ENCODE results near the gene ATP10A. TPM values are rescaled to one million over a fixed set of nuclear protein-coding genes. Genes with fewer than 3 reads are reported as not detected.

The ATP10A gene
- total and polyA plus RNA-seq, 9 of the 15 experiments (the other 6 are each of a cell fraction or from before 2014, with no cell fraction given): 0.09 TPM; not detected in 8

DNA sequence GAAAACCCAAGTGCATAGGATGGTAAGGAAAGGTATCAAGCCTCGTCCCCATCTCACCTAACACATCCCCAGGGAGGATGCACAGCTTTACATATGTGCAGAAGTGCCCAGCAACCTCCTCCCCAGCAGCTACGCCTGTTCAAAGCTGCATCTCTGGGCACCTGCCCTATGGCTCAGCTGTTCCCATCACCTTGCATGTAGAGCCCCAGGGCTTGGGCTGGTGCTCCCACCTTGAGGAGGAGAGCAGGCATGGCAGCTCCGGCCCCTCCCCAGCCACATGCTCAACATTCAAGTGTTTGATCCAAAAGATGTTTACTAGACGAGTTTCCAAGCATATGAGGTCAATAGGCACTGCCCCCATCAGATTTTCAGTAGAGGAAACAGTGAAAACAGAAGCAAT, 173.5 kb downstream of the ATP10A start:
- FAIRE-seq (no peak), DNase-seq (ENCODE audit: extremely low read depth in 1 of 4, low spot score in 3 of 4) (no peak), ATAC-seq (no peak)
- no peaks in the 10 kb centered on the region for H3K36me3 ChIP-seq (ENCODE audit: control insufficient read depth, insufficient read depth, low read length)
- no peak overlapping the region for H3K27ac ChIP-seq (ENCODE audit: extremely low read depth, low read depth, low read length)
- H3K9me1 ChIP-seq (ENCODE audit: control insufficient read depth, insufficient read depth, low read length): no peaks in the 10 kb centered on the region
- no peaks in the 10 kb centered on the region for H3K4me1 ChIP-seq (replicated peaks in 1 of 2; ENCODE audit: control insufficient read depth in 2 of 2, insufficient read depth in 2 of 2, low read length in 2 of 2)
- no peaks in the 10 kb centered on the region for H3K79me2 ChIP-seq (ENCODE audit: control insufficient read depth, insufficient read depth, low read length)
- POLR2A ChIA-PET: interaction anchor here (0.6 to 1.0 kb wide), 2 partner anchors 14 to 1844 kb away, joined by 3 read pairs; no protein-coding TSS in a partner anchor
- H3K4me2 ChIP-seq (ENCODE audit: insufficient read depth, low read length): no peak overlapping the region
- intact Hi-C loops (cut with micrococcal nuclease) (no loop called here), in situ Hi-C loops (cut with MboI) (no loop called here)
- no peaks in the 10 kb centered on the region for H4K20me1 ChIP-seq (replicated peaks; ENCODE audit: control insufficient read depth, insufficient read depth, low read length)
- no peak overlapping the region for H3K9ac ChIP-seq (ENCODE audit: insufficient read depth in 1 of 2, low read depth in 2 of 2, low read length in 2 of 2)
- no TSS peak for BruUV-seq (replicated peaks)
- H3K27me3 ChIP-seq (ENCODE audit: control insufficient read depth in 2 of 2, insufficient read depth in 2 of 2, low read length in 2 of 2): peaks cover 2 to 38% of the 10 kb centered on the region in 2 experiments; a peak in 2 of 5 replicates
- no peak overlapping the region for H2AFZ ChIP-seq (ENCODE audit: low read depth, low read length)
- 0% methylated on average over 3 of the region's 4 CpGs for WGBS (ENCODE audit: insufficient coverage, low coverage, missing lambda C conversion rate)
- CTCF ChIA-PET (ENCODE audit: low intra/inter-chr PET ratio): no interaction called here
- H3K9me3 ChIP-seq (replicated peaks; ENCODE audit: control insufficient read depth, insufficient read depth, low read depth, low read length): no peaks in the 10 kb centered on the region
- no peak overlapping the region for H3K4me3 ChIP-seq
- TF ChIP-seq ZFPM2 (CRISPR knock-in tag; IDR thresholded peaks at IDR 0.05): no peak
- TF ChIP-seq CSDE1 (IDR thresholded peaks at IDR 0.05): no peak
- no peak for TF ChIP-seq NCOA4 (IDR thresholded peaks at IDR 0.05; ENCODE audit: partially characterized antibody)
- no peak for TF ChIP-seq ZNF165 (CRISPR knock-in tag; IDR thresholded peaks at IDR 0.05; ENCODE audit: borderline replicate concordance)
- TF ChIP-seq FOXK2 (conservative IDR thresholded peaks at IDR 0.05 in 1 of 2, IDR thresholded peaks at IDR 0.05 in 1 of 2; ENCODE audit: low read depth in 2 of 2): no peak
- TF ChIP-seq, protein P1, sequence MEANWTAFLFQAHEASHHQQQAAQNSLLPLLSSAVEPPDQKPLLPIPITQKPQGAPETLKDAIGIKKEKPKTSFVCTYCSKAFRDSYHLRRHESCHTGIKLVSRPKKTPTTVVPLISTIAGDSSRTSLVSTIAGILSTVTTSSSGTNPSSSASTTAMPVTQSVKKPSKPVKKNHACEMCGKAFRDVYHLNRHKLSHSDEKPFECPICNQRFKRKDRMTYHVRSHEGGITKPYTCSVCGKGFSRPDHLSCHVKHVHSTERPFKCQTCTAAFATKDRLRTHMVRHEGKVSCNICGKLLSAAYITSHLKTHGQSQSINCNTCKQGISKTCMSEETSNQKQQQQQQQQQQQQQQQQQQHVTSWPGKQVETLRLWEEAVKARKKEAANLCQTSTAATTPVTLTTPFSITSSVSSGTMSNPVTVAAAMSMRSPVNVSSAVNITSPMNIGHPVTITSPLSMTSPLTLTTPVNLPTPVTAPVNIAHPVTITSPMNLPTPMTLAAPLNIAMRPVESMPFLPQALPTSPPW (CRISPR knock-in tag; IDR thresholded peaks at IDR 0.05): no peak
- TF ChIP-seq CHD7 (IDR thresholded peaks at IDR 0.05; ENCODE audit: low read depth, low read length): no peak
- TF ChIP-seq KDM5B (IDR thresholded peaks at IDR 0.05; ENCODE audit: insufficient replicate concordance, low read depth, low read length): no peak
- no peak for TF ChIP-seq ZNF184 (CRISPR knock-in tag; IDR thresholded peaks at IDR 0.05)
- no peak for TF ChIP-seq SMARCE1 (IDR thresholded peaks at IDR 0.05)
- no peak for TF ChIP-seq ZNF311 (CRISPR knock-in tag; IDR thresholded peaks at IDR 0.05)
- no peak for TF ChIP-seq HMG20B (CRISPR knock-in tag; IDR thresholded peaks at IDR 0.05)
